Measurements from ENCODE around the gene MIEN1. TPM values are rescaled to one million over a fixed set of nuclear protein-coding genes. Genes with fewer than 3 reads are reported as not detected.

Gene MIEN1
- polyA plus RNA-seq, 2 of the 4 experiments (the other 2 are of a cell fraction), result 63.9 to 85.5 TPM

DNA sequence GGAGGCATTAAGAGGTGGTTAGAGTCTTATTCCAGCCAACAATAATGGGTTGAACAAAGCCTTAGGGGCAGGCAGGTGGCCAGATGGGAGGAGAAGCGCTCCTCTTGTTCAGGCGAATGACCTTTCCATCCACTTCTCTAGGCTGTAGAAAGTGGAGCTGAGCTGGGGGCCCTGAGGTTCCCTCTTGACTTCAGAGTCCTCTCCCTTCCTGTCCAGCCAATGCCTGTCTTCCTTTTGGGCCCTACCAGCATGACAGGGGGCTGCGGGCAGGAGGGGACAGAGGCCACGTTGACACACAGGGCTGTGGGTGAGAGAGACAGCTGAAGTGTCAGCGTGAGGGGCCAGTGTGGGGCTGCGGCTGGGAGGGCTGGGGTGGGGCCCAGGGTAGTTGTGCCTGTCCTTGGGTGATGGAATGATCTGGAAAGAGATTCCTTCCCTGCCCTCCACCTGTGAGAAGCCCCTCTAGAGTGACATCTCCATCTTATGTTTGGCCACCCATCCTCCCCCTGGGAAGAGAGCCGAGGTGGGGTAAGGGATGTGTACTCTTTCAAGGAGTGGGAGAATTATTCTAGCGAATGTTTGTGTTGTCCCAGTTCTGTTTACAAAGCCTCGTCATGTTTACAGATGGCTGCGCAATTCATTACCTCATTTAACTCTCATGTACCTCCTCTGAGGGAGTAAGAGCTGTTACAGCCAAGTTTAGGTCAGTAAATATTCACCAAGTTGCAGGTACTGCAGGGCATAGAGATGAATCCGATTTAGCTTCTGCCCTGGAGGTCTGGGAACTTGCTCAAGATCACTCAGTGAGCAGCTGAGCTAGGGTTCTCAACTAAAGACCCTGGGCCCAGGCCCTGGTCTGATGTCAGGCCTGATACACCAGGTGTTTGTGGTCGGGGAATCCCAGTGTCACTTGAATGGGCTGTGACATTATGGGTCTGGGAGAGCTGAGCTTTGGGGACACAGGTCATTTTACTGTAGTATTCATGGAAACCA lies 27.1 kb downstream of the MIEN1 start (continued):
- TF ChIP-seq EP300 (IDR thresholded peaks at IDR 0.05) (peak; percentile 29 to 61; a peak in 2 of 5 replicates), PHF8 (IDR thresholded peaks at IDR 0.05; ENCODE audit: borderline replicate concordance, low read depth) (no peak), HOXA7 (CRISPR knock-in tag; IDR thresholded peaks at IDR 0.05) (no peak), EHMT2 (IDR thresholded peaks at IDR 0.05; ENCODE audit: low read depth) (no peak), MAZ (IDR thresholded peaks at IDR 0.05; ENCODE audit: borderline replicate concordance, low read depth, low read length) (no peak), HOXB5 (CRISPR knock-in tag; IDR thresholded peaks at IDR 0.05) (no peak), MYC (IDR thresholded peaks at IDR 0.05; ENCODE audit: borderline replicate concordance, low read length) (no peak)
- TF ChIP-seq, protein P1, sequence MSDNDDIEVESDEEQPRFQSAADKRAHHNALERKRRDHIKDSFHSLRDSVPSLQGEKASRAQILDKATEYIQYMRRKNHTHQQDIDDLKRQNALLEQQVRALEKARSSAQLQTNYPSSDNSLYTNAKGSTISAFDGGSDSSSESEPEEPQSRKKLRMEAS (IDR thresholded peaks at IDR 0.05), result peak; percentile 29; the same call in 1 of the 2 replicates
- TF ChIP-seq, protein P2, sequence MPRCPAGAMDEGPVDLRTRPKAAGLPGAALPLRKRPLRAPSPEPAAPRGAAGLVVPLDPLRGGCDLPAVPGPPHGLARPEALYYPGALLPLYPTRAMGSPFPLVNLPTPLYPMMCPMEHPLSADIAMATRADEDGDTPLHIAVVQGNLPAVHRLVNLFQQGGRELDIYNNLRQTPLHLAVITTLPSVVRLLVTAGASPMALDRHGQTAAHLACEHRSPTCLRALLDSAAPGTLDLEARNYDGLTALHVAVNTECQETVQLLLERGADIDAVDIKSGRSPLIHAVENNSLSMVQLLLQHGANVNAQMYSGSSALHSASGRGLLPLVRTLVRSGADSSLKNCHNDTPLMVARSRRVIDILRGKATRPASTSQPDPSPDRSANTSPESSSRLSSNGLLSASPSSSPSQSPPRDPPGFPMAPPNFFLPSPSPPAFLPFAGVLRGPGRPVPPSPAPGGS (IDR thresholded peaks at IDR 0.05), result peak; percentile 81; the same call in 2 of the 3 replicates
- TF ChIP-seq, protein P3, sequence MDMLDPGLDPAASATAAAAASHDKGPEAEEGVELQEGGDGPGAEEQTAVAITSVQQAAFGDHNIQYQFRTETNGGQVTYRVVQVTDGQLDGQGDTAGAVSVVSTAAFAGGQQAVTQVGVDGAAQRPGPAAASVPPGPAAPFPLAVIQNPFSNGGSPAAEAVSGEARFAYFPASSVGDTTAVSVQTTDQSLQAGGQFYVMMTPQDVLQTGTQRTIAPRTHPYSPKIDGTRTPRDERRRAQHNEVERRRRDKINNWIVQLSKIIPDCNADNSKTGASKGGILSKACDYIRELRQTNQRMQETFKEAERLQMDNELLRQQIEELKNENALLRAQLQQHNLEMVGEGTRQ (IDR thresholded peaks at IDR 0.05), result no peak

DNA sequence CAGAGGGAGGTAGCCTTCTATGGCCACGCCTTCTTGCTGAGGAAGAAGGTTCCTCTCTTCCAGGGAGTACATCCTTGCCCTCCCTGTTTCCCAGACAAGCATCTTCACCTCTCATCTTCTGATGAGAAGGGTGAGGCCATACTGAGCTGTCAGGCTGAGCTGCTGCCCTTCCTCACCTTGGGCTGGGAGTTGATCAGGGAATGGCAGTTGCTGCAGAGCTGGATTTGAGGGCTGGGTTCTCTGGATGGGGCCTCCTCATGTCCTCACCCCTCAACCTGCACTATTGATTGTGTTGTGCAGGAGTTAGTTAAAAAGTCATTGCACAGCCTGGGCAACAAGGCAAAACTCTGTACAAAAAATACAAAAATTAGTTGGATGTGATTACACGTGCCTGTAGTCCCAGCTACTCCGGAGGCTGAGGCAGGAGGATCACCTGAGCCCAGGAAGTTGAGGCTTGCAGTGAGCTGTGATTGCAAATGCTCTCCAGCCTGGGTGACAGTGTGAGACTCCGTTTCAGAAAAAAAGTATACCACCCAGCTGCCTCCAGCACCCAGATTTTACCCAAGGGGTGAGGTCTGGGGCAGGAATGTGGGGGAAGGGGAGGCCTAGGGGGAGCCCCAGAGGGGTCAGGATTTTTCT lies 28.4 kb downstream of the MIEN1 start:
- CTCF ChIA-PET, result interaction anchor here (0.6 to 50.7 kb wide), 8 partner anchors 10 to 128 kb away, joined by 3 to 1391 read pairs (median 7); partner anchors contain the start of genes MIEN1, PPP1R1B, STARD3 and TCAP
- DNase-seq (ENCODE audit: low read depth in 1 of 2, low spot score in 1 of 2) (no peak), FAIRE-seq (no peak), ATAC-seq (no peak; a peak in 1 of 6 replicates)
- H3K27ac ChIP-seq, result peak overlapping the region; percentile 21 to 61; a peak in 2 of 6 replicates
- WGBS (ENCODE audit: missing lambda C conversion rate), result 77% methylated on average over 4 of the region's 4 CpGs
- H3K4me3 ChIP-seq, result no peak overlapping the region
- TF ChIP-seq, protein P4, sequence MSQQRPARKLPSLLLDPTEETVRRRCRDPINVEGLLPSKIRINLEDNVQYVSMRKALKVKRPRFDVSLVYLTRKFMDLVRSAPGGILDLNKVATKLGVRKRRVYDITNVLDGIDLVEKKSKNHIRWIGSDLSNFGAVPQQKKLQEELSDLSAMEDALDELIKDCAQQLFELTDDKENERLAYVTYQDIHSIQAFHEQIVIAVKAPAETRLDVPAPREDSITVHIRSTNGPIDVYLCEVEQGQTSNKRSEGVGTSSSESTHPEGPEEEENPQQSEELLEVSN (IDR thresholded peaks at IDR 0.05; ENCODE audit: borderline replicate concordance, low read depth), result no peak
- no peak for TF ChIP-seq TFCP2L1 (CRISPR knock-in tag; IDR thresholded peaks at IDR 0.05)
- TF ChIP-seq RFX5 (IDR thresholded peaks at IDR 0.05), result no peak
- no peak for TF ChIP-seq MAFK (IDR thresholded peaks at IDR 0.05; ENCODE audit: partially characterized antibody)
- no peak for TF ChIP-seq POLR2A (IDR thresholded peaks at IDR 0.05; ENCODE audit: low read length)
- TF ChIP-seq CBX8 (IDR thresholded peaks at IDR 0.05), result no peak
- no peak for TF ChIP-seq ESRRA (IDR thresholded peaks at IDR 0.05; ENCODE audit: borderline replicate concordance, low read length)
- TF ChIP-seq CBX2 (IDR thresholded peaks at IDR 0.05; ENCODE audit: borderline replicate concordance, low read depth), result no peak
- no peak for TF ChIP-seq RAD21 (conservative IDR thresholded peaks at IDR 0.05 in 1 of 2, IDR thresholded peaks at IDR 0.05 in 1 of 2)
- TF ChIP-seq, protein P2 (IDR thresholded peaks at IDR 0.05), result no peak
- TF ChIP-seq FOSB (CRISPR knock-in tag; IDR thresholded peaks at IDR 0.05), result no peak
- TF ChIP-seq PHF8 (IDR thresholded peaks at IDR 0.05; ENCODE audit: borderline replicate concordance, low read depth), result no peak
- POLR2A ChIA-PET, result no interaction called here
- H3K4me2 ChIP-seq, result peak overlapping the region; percentile 81
- no peaks in the 10 kb centered on the region for H3K9me3 ChIP-seq
- H3K4me1 ChIP-seq, result peaks cover 66% of the 10 kb centered on the region

All from A549 (cell line).